ENCODE results near the gene CHST10. TPM values are rescaled to one million over a fixed set of nuclear protein-coding genes. Genes with fewer than 3 reads are reported as not detected.
A peak's percentile ranks its signal among the peaks of the same experiment; 100 is the strongest.
"Not testable (repeated sequence)": the region's sequence is repeated elsewhere in the genome, so short reads cannot be mapped to it uniquely, and the experiment has no call there.

Gene CHST10, protein sequence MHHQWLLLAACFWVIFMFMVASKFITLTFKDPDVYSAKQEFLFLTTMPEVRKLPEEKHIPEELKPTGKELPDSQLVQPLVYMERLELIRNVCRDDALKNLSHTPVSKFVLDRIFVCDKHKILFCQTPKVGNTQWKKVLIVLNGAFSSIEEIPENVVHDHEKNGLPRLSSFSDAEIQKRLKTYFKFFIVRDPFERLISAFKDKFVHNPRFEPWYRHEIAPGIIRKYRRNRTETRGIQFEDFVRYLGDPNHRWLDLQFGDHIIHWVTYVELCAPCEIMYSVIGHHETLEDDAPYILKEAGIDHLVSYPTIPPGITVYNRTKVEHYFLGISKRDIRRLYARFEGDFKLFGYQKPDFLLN
- 11.7 TPM for total RNA-seq
- long read RNA-seq, transcript CHST10-201 (7 exons, 2,842 nt): major isoform, 27 of 41 reads
- long read RNA-seq, partial matches to known transcripts: 2 of 41 reads
- long read RNA-seq, other reads (novel, unspliced or antisense): 12 of 41 reads

GRCh38 chr2:100416935-100417710, at the start of gene CHST10:
CHST10 (minus strand) TSS chr2:100417668; CDS start chr2:100406675, 10,993 bp downstream.
- ATAC-seq (ENCODE audit: poor library complexity) (peak; percentile 95), DNase-seq (peak; percentile 71)
- intact Hi-C loops (cut with DNase I): no loop called here

DNA sequence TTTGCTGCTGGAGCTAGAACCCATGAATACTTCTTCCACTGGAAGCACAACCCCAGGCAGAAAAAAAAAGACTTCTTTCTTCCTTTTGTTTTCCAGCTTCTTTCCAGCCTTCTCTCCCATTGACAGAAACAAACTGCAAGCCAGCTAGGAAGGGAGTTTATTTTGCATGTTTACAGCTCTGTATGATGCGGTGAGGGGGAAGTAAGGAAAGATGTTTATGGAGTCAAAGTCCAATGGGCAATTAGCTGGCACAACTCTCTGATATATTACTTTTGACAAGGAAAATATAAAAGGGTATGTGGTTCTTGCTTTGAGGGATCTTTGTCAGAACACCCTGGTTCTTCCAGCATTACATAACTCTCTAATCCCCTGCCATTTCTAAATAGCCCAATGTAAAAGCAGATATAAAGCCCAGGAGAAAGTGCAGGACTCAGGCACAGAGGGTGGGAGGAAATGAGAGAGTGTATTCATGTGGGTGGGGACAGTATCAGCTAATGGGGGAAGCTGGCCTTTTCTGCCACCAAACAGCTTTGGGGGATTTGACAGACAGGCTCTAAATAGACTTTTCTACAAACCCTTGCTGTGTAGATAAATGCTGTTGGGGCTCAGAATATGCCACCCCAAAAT, 43.5 kb upstream of the CHST10 start:
- no peak for DNase-seq
- ATAC-seq (ENCODE audit: poor library complexity): no peak
- intact Hi-C loops (cut with DNase I): no loop called here

DNA sequence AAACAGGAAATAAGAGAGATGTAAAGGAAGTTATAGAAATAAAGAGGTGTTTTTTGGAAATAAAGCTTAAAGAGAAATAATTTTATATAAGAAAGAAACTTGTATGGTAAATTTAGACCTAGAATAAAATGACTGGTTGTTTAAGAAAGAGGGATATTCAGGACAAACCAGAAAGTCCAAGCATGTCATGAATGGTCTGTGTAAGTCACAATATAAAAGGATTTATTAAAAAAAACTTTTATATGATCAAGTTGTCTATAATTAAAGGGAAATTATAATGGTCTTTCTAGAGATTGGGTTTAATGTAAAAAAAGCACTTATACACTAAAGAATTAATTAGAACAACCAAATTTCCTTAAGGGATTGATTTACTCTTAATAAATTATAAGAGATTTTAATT, 38.9 kb upstream of the CHST10 start:
- intact Hi-C loops (cut with DNase I); ATAC-seq (ENCODE audit: poor library complexity); DNase-seq: not testable (repeated sequence)

GRCh38 chr2:100453853-100454252, 36.4 kb upstream of the CHST10 start:
- ATAC-seq (ENCODE audit: poor library complexity) (no peak), DNase-seq (no peak)
- intact Hi-C loops (cut with DNase I): no loop called here

GRCh38 chr2:100451734-100452133, 34.3 kb upstream of the CHST10 start:
- intact Hi-C loops (cut with DNase I): no loop called here
- DNase-seq (no peak), ATAC-seq (ENCODE audit: poor library complexity) (no peak)

- intact Hi-C loops (cut with DNase I): no loop called here
- ATAC-seq (ENCODE audit: poor library complexity) (no peak), DNase-seq (no peak)
These were observed 33.6 kb upstream of the CHST10 start for GRCh38 chr2:100451092-100451491.

GRCh38 chr2:100446696-100447095, 29.2 kb upstream of the CHST10 start:
- DNase-seq (no peak), ATAC-seq (ENCODE audit: poor library complexity) (no peak)
- intact Hi-C loops (cut with DNase I): no loop called here

GRCh38 chr2:100437751-100438150, 20.3 kb upstream of the CHST10 start:
- DNase-seq: no peak
- intact Hi-C loops (cut with DNase I): no loop called here
- no peak for ATAC-seq (ENCODE audit: poor library complexity)

GRCh38 chr2:100429726-100430125, 12.3 kb upstream of the CHST10 start:
- no peak for DNase-seq
- intact Hi-C loops (cut with DNase I): no loop called here
- no peak for ATAC-seq (ENCODE audit: poor library complexity)

GRCh38 chr2:100427627-100428258, 10.3 kb upstream of the CHST10 start:
- DNase-seq: peak; percentile 60
- intact Hi-C loops (cut with DNase I): no loop called here
- ATAC-seq (ENCODE audit: poor library complexity): peak; percentile 85

DNA sequence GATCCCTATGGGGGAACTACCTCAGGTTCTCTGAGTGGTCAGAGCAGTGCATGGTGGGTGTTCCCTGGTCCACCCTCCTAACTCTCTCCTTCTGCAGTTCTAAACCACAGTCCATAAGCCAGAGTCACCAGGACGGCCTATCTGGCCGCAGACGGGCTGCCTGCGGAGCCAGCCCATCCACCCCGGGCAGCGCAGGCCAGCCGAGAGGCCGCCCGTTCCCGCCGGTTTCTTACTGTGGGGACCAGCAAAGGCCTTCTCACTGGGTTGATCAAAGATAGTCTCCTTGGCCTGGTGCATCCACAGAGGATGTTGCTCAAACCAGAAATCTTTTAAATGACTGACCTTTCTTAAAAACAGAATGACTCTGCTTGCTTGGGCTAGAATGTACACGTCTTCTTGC, 9.6 kb upstream of the CHST10 start:
- DNase-seq (no peak), ATAC-seq (ENCODE audit: poor library complexity) (no peak)
- intact Hi-C loops (cut with DNase I): no loop called here

DNA sequence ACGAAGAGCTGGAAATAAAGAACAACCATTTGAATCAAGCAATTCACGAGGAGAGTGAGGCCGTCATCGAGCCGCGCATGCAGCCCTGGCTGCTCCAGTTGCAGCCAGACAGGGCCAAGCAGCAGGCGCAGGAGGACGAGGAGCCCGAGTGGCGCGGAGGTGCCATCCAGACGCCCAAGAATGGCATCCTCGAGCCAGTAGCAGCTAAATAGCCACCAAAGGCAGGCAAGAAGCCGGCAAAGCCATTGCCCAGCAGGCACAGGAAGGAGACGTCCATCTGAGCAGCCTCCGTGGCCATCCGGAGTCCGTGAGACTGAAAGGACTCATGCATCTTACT, 8.9 kb upstream of the CHST10 start:
- DNase-seq: no peak
- no peak for ATAC-seq (ENCODE audit: poor library complexity)
- intact Hi-C loops (cut with DNase I): no loop called here

DNA sequence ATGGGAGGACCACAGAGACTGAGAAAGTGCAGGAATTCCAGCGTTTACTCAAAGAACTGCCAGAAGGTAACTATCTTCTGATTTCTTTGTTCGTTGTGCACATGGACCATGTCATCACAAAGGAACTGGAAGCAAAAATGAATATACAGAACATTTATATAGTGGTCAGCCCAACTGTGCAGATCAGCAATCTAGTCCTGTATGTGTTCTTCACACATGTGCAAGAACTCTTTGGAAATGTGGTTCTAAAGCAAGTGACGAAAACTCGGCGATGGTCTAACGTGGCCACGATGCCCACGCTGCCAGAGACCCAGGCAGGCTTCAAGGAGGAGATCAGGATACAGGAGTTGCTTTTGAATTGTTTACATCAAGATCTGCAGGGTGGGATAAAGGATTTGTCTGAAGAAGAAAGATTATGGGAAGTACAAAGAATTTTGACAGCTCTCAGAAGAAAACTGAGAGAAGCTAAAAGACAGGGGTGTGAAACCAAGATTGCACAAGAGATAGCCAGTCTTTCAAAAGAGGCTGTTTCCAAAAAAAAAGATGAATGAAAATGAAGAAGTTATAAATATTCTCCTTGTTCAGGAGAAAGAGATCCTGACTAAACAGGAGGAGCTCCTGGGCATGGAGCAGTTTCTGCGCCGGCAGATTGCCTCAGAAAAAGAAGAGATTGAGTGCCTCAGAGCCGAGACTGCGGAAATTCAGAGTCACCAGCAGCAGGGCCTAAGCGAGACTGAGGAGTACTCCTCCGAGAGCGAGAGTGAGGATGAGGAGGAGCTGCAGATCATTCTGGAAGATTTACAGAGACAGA, 8.3 kb upstream of the CHST10 start:
- intact Hi-C loops (cut with DNase I): no loop called here
- DNase-seq (no peak), ATAC-seq (ENCODE audit: poor library complexity) (no peak)

GRCh38 chr2:100425107-100425506, 7.6 kb upstream of the CHST10 start:
- ATAC-seq (ENCODE audit: poor library complexity) (no peak), DNase-seq (no peak)
- intact Hi-C loops (cut with DNase I): no loop called here

DNA sequence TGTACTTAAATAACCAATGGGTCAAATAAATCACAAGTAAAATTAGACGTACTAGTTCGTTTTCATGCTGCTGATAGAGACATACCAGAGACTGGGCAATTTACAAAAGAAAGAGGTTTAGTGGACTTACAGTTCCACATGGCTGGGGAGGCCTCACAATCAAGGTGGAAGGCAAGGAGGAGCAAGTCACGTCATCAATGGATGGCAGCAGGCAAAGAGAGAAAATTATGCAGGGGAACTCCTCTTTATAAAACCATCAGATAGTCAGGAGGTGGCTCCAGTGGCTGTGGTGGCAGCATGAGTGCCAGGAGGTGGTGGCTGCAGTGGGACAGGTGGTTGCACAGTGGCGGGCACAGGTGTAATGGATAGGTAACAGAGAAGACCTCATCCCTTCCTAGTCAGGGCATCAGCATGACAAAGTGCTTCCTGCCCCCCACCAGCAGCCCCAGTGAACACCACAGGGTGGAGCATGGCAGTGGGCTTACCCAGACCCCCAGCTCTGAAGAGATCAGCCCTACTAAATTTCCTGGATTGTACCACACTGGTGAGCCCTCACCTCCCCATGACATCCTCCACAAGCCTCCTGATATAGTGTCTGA, 6.9 kb upstream of the CHST10 start:
- ATAC-seq (ENCODE audit: poor library complexity): no peak
- intact Hi-C loops (cut with DNase I): no loop called here
- DNase-seq: no peak

- intact Hi-C loops (cut with DNase I): no loop called here
- DNase-seq (no peak), ATAC-seq (ENCODE audit: poor library complexity) (no peak)
These were observed 6.2 kb upstream of the CHST10 start for GRCh38 chr2:100423631-100424030.

DNA sequence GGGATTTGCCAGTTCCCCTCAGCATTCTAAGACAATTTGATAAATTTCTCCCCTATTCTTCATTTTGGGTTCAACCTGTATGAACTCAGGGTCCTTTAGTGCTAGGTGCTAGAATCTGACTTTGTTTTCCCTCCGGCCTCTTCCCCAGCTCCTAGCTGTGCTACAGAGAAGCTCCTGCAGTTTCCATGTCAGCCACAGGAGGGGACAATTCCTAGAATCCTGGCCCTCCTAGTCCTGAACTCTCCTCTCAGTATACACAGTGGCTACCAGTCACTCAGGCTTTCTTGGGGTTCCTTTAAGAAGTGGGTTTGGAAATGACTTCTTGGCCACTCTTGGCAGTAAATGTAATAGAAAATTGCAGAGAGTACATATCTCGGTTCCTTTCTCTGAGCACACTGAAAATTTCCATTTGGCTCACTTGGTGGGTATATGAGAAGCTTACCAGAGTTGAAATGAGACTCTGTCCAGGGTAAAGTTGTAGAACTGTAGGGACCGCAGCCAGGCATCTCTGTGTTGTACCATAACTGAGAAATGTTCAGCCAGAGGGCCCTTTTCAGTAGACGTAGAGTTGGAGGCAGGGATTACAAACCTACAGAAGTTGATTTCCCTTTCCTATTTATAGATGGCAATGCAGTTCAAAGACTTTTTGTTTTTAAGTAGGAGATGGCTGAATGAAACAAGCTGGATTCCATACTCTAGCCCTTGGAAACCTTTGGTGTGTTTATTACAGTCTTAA, 5.0 kb upstream of the CHST10 start:
- DNase-seq: no peak
- peak; percentile 47 for ATAC-seq (ENCODE audit: poor library complexity)
- intact Hi-C loops (cut with DNase I): no loop called here

All from Right ventricle myocardium superior (tissue), 1 donor.